Coronary artery (tissue), 2 donors: ENCODE data around the gene NUAK2.

Experiments
- DNase-seq: peaks from one replicate; pipeline ENCODE4 v3.0.0-alpha.2; 2017; ENCODE audit warnings: low spot score
- H3K27ac ChIP-seq, 2 donors: fragments of 200-600 bp; sonication (generic); one replicate each; pipeline ENCODE4 v1.5.1; 2016 to 2019
- H3K4me3 ChIP-seq: fragments of 200-600 bp; sonication (generic); 2 replicates; pipeline ENCODE4 v1.5.1; 2016; ENCODE audit warnings: mild to moderate bottlenecking, moderate library complexity
- CTCF ChIP-seq: fragments of 200-600 bp; sonication (generic); IDR thresholded peaks from one replicate; pipeline ENCODE4 v1.5.1; 2019; ENCODE audit warnings: antibody characterized with exemption

NUAK2 gene

GRCh38 chr1:205266611-205267305 lies 54.8 kb downstream of the NUAK2 start:
- DNase-seq, result no peak
- TF ChIP-seq CTCF, result no peak
- Histone ChIP-seq H3K4me3 (no peak overlapping the region), H3K27ac (no peak overlapping the region)

- Histone ChIP-seq H3K27ac (no peak overlapping the region), H3K4me3 (no peak overlapping the region)
- DNase-seq, result no peak
- TF ChIP-seq CTCF, result no peak
Measured at GRCh38 chr1:205263580-205264190, 57.9 kb downstream of the NUAK2 start.

- no peak for TF ChIP-seq CTCF
- H3K27ac ChIP-seq, result no peak overlapping the region
- DNase-seq, result no peak
- no peak overlapping the region for H3K4me3 ChIP-seq
Measured at GRCh38 chr1:205262731-205263171, 58.8 kb downstream of the NUAK2 start.

GRCh38 chr1:205261946-205262691 lies 59.4 kb downstream of the NUAK2 start:
- no peak for DNase-seq
- no peak for TF ChIP-seq CTCF
- no peak overlapping the region for H3K27ac ChIP-seq
- H3K4me3 ChIP-seq, result no peak overlapping the region

GRCh38 chr1:205260948-205261732 lies 60.4 kb downstream of the NUAK2 start:
- TF ChIP-seq CTCF, result no peak
- Histone ChIP-seq H3K27ac (no peak overlapping the region), H3K4me3 (no peak overlapping the region)
- DNase-seq, result no peak

GRCh38 chr1:205259998-205260397 lies 61.5 kb downstream of the NUAK2 start:
- no peak overlapping the region for H3K4me3 ChIP-seq
- no peak overlapping the region for H3K27ac ChIP-seq
- no peak for DNase-seq
- TF ChIP-seq CTCF, result no peak
